K562 (cell line): ENCODE results near the gene MCM5.

ENCODE experiments used
- GABPA ChIP-seq: fragments of 200-800 bp; sonication (Bioruptor generic); conservative IDR thresholded peaks from 2 replicates; pipeline ENCODE4 v1.6.1; 2016; ENCODE audit warnings: low read depth, missing genetic modification characterization, missing compliant biosample characterization
- TEAD2 ChIP-seq: fragments of 450-650 bp; IDR thresholded peaks from 2 replicates; pipeline ENCODE4 v1.6.1; 2016; ENCODE audit warnings: missing genetic modification characterization, control low read depth, missing compliant biosample characterization

DNA sequence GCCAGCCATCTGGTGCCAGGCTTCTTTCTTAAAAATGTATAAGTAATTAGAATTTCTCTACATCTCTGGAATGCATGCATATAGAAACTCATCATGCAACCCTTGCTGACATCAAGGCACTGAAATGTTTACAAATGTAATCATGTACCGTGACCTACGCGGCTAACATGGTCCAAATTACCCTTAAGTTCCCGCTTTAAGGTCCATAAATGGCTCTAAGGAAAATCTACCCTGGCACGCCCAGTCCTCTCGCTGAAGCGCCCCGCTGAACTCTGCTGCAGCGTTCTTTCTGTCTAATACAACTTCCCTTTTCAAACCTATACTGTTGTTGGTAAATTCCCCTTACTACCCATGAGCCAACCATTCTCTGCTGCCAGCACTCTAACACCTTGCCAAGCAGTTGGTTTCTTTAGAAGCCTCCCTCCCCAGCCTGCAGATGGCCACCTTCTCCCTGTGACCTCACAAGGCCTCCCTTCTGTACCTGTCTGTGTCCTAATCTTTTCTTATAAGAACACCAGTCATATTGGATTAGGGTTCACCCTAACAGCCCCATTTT, 32.5 kb upstream of the MCM5 start:
- TF ChIP-seq TEAD2: no peak
- no peak for TF ChIP-seq GABPA (tag)
